Gastroesophageal sphincter (tissue), 4 donors: ENCODE results near the gene SFSWAP. TPM values are rescaled to one million over a fixed set of nuclear protein-coding genes. Genes with fewer than 3 reads are reported as not detected.

Source experiments
- ATAC-seq: fragments of 150-250 bp; one replicate; pipeline ENCODE4 v1.9.1; 2016; ENCODE audit warnings: mild to moderate bottlenecking, moderate library complexity
- H3K27ac ChIP-seq, 4 donors: fragments of 200-600 bp; sonication (generic) in 3 of 4; 1 replicate in 3 of 4; 2 replicates in 1 of 4; pipeline ENCODE4 v1.5.1; 2016 to 2019
- H3K27me3 ChIP-seq: fragments of 200-600 bp; sonication (generic); one replicate; pipeline ENCODE4 v1.5.1; 2019
- H3K36me3 ChIP-seq, 2 donors: fragments of 200-600 bp; sonication (generic); one replicate each; pipeline ENCODE4 v1.5.1; 2019; ENCODE audit warnings: control low read depth in 1 of 2
- H3K4me1 ChIP-seq, 3 donors: fragments of 200-600 bp; sonication (generic); 1 replicate in 2 of 3; 2 replicates in 1 of 3; pipeline ENCODE4 v1.5.1; 2016 to 2019; ENCODE audit warnings: control low read depth in 2 of 3
- H3K4me3 ChIP-seq, 2 donors: fragments of 200-600 bp; sonication (generic); one replicate each; pipeline ENCODE4 v1.5.1; 2019; ENCODE audit warnings: mild to moderate bottlenecking in 1 of 2, moderate library complexity in 1 of 2
- H3K9me3 ChIP-seq, 3 donors: fragments of 200-600 bp; sonication (generic); one replicate each; pipeline ENCODE4 v1.5.1; 2017 to 2019; ENCODE audit warnings: control low read depth in 2 of 3
- CTCF ChIP-seq, 4 experiments: fragments of 200-600 bp in 2 of 4; fragments of 450-650 bp in 2 of 4; sonication (generic) in 1 of 4; IDR thresholded peaks; one replicate each; pipeline ENCODE4 v1.5.1; 2017 to 2019; ENCODE audit warnings: antibody characterized with exemption in 4 of 4, mild to moderate bottlenecking in 2 of 4, moderate library complexity in 2 of 4
- EP300 ChIP-seq: sonication (generic); formaldehyde crosslinking; IDR thresholded peaks from one replicate; pipeline ENCODE4 v1.6.1; 2017; ENCODE audit warnings: antibody characterized with exemption, mild to moderate bottlenecking
- POLR2A ChIP-seq, 2 donors: fragments of 450-650 bp; IDR thresholded peaks; one replicate each; pipeline ENCODE4 v1.6.1; 2017; ENCODE audit warnings: antibody characterized with exemption in 2 of 2, mild to moderate bottlenecking in 2 of 2, moderate library complexity in 1 of 2
- POLR2AphosphoS5 ChIP-seq: sonication (generic); formaldehyde crosslinking; IDR thresholded peaks from one replicate; pipeline ENCODE4 v1.6.1; 2017; ENCODE audit warnings: antibody characterized with exemption
- WGBS, 2 donors: methylation state at CpG; one replicate each; pipeline ENCODE4 v1.1.5; 2018; ENCODE audit warnings: low coverage in 1 of 2; 5-methylcytosine and 5-hydroxymethylcytosine counted together
- total RNA-seq, 4 donors: library from RNA; depleted of rRNA; stranded (reverse); fragments of >200 nt; gene quantifications; one replicate each; pipeline ENCODE4 v1.1.0, GENCODE V29; 2016

Gene SFSWAP
- total RNA-seq, 4 donors from 2014 or later = 22.4 to 50.4 (median 32.5) TPM

DNA sequence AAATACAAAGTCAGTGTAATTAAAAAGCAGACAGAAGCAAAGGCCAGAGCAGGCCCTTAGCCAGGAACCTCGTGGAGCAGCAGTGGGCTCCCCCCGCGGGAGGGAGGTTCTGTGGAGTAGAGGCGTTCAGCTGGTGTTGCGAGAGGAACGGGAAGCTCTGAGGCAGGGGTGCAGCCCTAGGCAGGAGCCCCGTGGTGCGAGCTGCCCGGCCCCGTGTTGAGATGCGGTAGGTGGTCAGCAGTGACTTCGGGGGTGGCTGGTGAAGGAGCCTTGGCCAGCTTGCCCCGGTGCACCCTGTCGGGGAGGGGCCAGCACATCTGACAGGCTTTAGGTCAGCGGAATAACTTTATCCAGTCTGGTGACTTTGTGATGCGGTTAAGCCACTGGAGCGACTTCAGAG, 46.2 kb downstream of the SFSWAP start:
- no peaks in the 10 kb centered on the region for H3K9me3 ChIP-seq
- H3K4me3 ChIP-seq = no peak overlapping the region
- ATAC-seq = no peak
- no peak for TF ChIP-seq EP300
- no peak for TF ChIP-seq POLR2A (IDR thresholded peaks at IDR 0.05)
- no peak for TF ChIP-seq POLR2AphosphoS5
- TF ChIP-seq CTCF (IDR thresholded peaks at IDR 0.05) = no peak
- WGBS, 2 donors = 87 to 92% methylated on average over 3 to 11 of the region's 17 CpGs
- no peaks in the 10 kb centered on the region for H3K4me1 ChIP-seq
- no peak overlapping the region for H3K27ac ChIP-seq
- H3K36me3 ChIP-seq = peaks cover 0 to 99% of the 10 kb centered on the region in 2 donors
- H3K27me3 ChIP-seq = no peaks in the 10 kb centered on the region

GRCh38 chr12:131758016-131758739, 47.3 kb downstream of the SFSWAP start:
- Histone ChIP-seq H3K27ac (no peak overlapping the region), H3K36me3 (peaks cover 0 to 99% of the 10 kb centered on the region in 2 donors), H3K4me1 (no peaks in the 10 kb centered on the region), H3K9me3 (no peaks in the 10 kb centered on the region), H3K4me3 (no peak overlapping the region), H3K27me3 (no peaks in the 10 kb centered on the region)
- ATAC-seq = no peak
- no peak for TF ChIP-seq POLR2A (IDR thresholded peaks at IDR 0.05)
- TF ChIP-seq EP300 = no peak
- no peak for TF ChIP-seq POLR2AphosphoS5
- TF ChIP-seq CTCF (IDR thresholded peaks at IDR 0.05) = no peak
- 90 to 96% methylated on average over 4 to 8 of the region's 11 CpGs for WGBS, 2 donors

DNA sequence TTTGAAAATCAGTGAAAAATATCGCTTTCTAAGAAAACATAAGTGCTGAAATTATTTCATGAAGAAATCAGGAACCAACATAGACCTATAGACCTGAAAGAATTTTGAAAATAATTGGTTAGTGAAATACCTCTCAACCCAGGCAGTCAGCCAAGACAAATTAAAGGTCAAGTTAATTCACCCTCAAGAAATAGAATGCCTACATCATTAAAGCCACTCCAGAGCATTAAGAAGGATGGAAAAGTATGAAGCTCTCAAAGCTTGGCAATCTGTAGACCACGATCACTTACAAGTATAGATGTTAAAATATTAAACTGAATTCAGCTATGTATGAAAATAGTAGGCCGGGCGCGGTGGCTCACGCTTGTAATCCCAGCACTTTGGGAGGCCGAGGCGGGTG, 48.3 kb downstream of the SFSWAP start:
- H3K36me3 ChIP-seq = peaks cover 0 to 99% of the 10 kb centered on the region in 2 donors

DNA sequence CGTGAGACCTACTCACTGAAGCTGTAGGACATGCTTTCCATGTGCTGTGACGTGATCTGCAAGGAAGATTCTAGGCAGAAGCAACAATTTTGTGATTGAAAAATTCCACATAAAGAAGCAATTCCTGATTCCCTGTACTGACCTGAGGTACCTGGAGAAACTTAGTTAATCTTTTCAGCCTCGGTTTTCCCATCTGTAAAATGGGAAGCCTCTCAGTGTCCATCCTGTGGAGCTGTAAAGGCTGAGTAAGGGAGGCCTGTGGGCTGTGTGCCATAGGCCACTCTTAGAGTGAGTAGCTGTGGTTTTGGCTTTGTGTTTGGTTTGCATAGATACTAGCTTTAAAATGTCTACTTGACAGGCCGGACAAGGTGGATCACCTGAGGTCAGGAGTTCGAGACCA, 50.7 kb downstream of the SFSWAP start:
- Histone ChIP-seq H3K36me3 (peaks cover 0 to 99% of the 10 kb centered on the region in 2 donors), H3K27ac (no peak overlapping the region), H3K27me3 (no peaks in the 10 kb centered on the region), H3K4me1 (no peaks in the 10 kb centered on the region), H3K4me3 (no peak overlapping the region), H3K9me3 (no peaks in the 10 kb centered on the region)
- WGBS, 2 donors = 84% methylated on average over 2 of the region's 5 CpGs; no CpG with 5 or more reads in 1 of the 2 donors
- no peak for ATAC-seq
- no peak for TF ChIP-seq CTCF (IDR thresholded peaks at IDR 0.05)
- TF ChIP-seq POLR2A (IDR thresholded peaks at IDR 0.05) = no peak
- no peak for TF ChIP-seq POLR2AphosphoS5
- no peak for TF ChIP-seq EP300

More for the DNA sequence above, 48.3 kb downstream of the SFSWAP start:
- no peak overlapping the region for H3K27ac ChIP-seq
- TF ChIP-seq CTCF (IDR thresholded peaks at IDR 0.05) = no peak
- TF ChIP-seq POLR2A (IDR thresholded peaks at IDR 0.05) = no peak
- TF ChIP-seq EP300 = no peak
- no peak for TF ChIP-seq POLR2AphosphoS5
- no peaks in the 10 kb centered on the region for H3K4me1 ChIP-seq
- no peak overlapping the region for H3K4me3 ChIP-seq
- no peaks in the 10 kb centered on the region for H3K27me3 ChIP-seq
- no peak for ATAC-seq
- WGBS, 2 donors = 99% methylated on average over 6 to 8 of the region's 8 CpGs
- no peaks in the 10 kb centered on the region for H3K9me3 ChIP-seq

- H3K9me3 ChIP-seq = no peaks in the 10 kb centered on the region
- peaks cover 0 to 100% of the 10 kb centered on the region in 2 donors for H3K36me3 ChIP-seq
- no peaks in the 10 kb centered on the region for H3K4me1 ChIP-seq
- H3K4me3 ChIP-seq = no peak overlapping the region
- H3K27ac ChIP-seq = no peak overlapping the region
- TF ChIP-seq POLR2AphosphoS5 (peak; percentile 56), POLR2A (IDR thresholded peaks at IDR 0.05) (no peak), EP300 (no peak)
- no peak for ATAC-seq
- H3K27me3 ChIP-seq = no peaks in the 10 kb centered on the region
- 66 to 73% methylated on average over 7 of the region's 9 CpGs for whole genome bisulfite sequencing, 2 donors
Observed at GRCh38 chr12:131764738-131765137, 53.8 kb downstream of the SFSWAP start.
